ENCODE measurements around the gene RGS7BP. TPM values are rescaled to one million over a fixed set of nuclear protein-coding genes. Genes with fewer than 3 reads are reported as not detected.

RGS7BP gene
- 26.0 TPM for total RNA-seq

DNA sequence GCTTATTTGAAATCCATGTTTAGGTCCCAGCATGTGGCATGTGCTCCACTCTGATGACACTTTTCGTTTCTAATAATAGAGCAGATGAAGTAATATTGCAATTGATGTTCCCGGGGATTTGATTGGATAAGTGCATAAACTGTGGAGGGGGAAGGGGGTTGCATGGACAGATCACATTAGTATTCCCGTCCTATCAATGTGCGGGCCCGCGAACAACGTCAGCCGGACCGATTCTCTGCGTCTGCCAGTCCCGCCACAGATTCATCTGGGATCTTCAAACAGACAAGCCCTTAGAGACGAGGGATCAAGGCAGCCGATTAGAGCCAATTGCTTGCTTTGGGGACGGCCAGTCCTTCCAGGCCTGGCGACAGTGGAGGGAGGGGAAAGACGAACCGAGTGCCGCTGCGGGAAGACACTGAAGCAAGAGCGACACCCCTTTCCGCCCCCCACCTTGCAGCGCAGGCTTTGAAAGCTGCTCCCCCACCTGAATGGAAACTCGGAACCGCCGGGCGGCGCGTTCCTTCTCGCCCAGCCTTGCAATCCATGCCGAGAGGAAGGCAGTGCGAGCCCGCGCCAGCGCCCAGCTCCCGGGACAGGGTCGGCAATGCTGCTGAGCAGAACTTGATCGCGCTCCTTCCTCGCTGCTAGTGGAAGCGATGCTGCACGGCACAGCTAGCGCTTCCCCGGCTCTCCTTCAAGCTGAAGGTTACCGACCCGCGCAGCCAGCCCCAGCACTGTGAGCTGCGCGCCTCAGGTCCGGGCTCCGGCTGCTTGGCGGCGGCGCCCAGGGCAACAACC, at the start of gene RGS7BP:
RGS7BP (plus strand) TSS at position 247 of the 798 bp plus-strand sequence. CDS start 610 bp downstream, outside the sequence.

Small RNAs within 50 kb of the gene (small RNA-seq; reads per million reads assigned to genes)
- not detected for gene RN7SL169P (ENCODE audit: low replicate concordance)
- gene RNU6-294P (ENCODE audit: low replicate concordance) = not detected

Other genes with a start within 250 kb of the RGS7BP start
- not detected for gene SHISAL2B, start 184.5 kb downstream of the RGS7BP start, total RNA-seq

All from parietal lobe (tissue), 2 donors.